Heart left ventricle (tissue), 16 donors: Measurements from ENCODE around the gene ABHD17C. TPM values are rescaled to one million over a fixed set of nuclear protein-coding genes. Genes with fewer than 3 reads are reported as not detected.

Experiments
- ATAC-seq, 4 donors: fragments of 200-7000 bp; cut with Tn5 transposase; one replicate each; pipeline ENCODE4 v1.9.1; 2020 to 2022; ENCODE audit warnings: moderate library complexity in 4 of 4, mild to moderate bottlenecking in 3 of 4, moderate number of reproducible peaks in 1 of 4
- DNase-seq, 5 donors: peaks; one replicate each; pipeline ENCODE4 v3.0.0-alpha.2; 2020
- H3K27ac ChIP-seq, 12 donors: fragments of 200-600 bp; sonication (generic) in 4 of 12; one replicate each; pipeline versions ENCODE4 v1.5.0 to v1.8.0; 2016 to 2022; ENCODE audit warnings: mild to moderate bottlenecking in 2 of 12
- H3K27me3 ChIP-seq, 9 donors: fragments of 200-600 bp; sonication (generic) in 2 of 9; one replicate each; pipeline versions ENCODE4 v1.5.1 to v1.8.0; 2016 to 2022; ENCODE audit warnings: mild to moderate bottlenecking in 3 of 9
- H3K36me3 ChIP-seq, 9 donors: fragments of 200-600 bp; sonication (generic) in 2 of 9; one replicate each; pipeline versions ENCODE4 v1.5.0 to v1.8.0; 2018 to 2022; ENCODE audit warnings: mild to moderate bottlenecking in 2 of 9
- H3K4me1 ChIP-seq, 12 donors: fragments of 200-600 bp; sonication (generic) in 4 of 12; one replicate each; pipeline versions ENCODE4 v1.5.0 to v1.8.0; 2016 to 2022; ENCODE audit warnings: mild to moderate bottlenecking in 3 of 12
- H3K4me3 ChIP-seq, 12 donors: fragments of 200-600 bp; sonication (generic) in 4 of 12; one replicate each; pipeline versions ENCODE4 v1.5.0 to v1.8.0; 2017 to 2022; ENCODE audit warnings: mild to moderate bottlenecking in 9 of 12, moderate library complexity in 4 of 12
- H3K9me3 ChIP-seq, 12 donors: fragments of 200-600 bp; sonication (generic) in 4 of 12; one replicate each; pipeline versions ENCODE4 v1.5.0 to v1.8.0; 2016 to 2022; ENCODE audit warnings: mild to moderate bottlenecking in 1 of 12
- POLR2A ChIP-seq, 2 donors: fragments of 450-650 bp; IDR thresholded peaks; one replicate each; pipeline ENCODE4 v1.6.1; 2017; ENCODE audit warnings: antibody characterized with exemption in 2 of 2, mild to moderate bottlenecking in 2 of 2, moderate library complexity in 2 of 2
- WGBS, 4 donors: extraction: QIAGEN DNeasy Blood & Tissue Kit in 2 of 4; methylation state at CpG; one replicate each; pipeline versions ENCODE4 v1.1.5 to v1.1.7; 2013 to 2018; 5-methylcytosine and 5-hydroxymethylcytosine counted together
- intact Hi-C, 10 donors: fragments of 100-400 bp; cut with DNase I; formaldehyde crosslinking; loops; one replicate each; pipeline versions ENCODE4 v1.11.1 to v1.14.2; 2022
- polyA plus RNA-seq, 2 donors: library from polyadenylated mRNA; stranded (reverse); fragments of 200-250 nt; gene quantifications; one replicate each; pipeline ENCODE4 v1.2.3, GENCODE V29; 2013
- total RNA-seq, 9 donors: library from RNA; depleted of rRNA in 2 of 9; stranded (reverse); fragments of >200 nt in 2 of 9; fragmentation: NEBNext Ultra II Directional in 3 of 9; extraction: Animal tissue kit (Norgen Biotek cat#: 25700) in 3 of 9; gene quantifications; one replicate each; pipeline versions ENCODE4 v1.1.0 to v1.2.4, GENCODE V29; 2016 to 2023
- TF ChIP-seq, protein P1 (sequence below), 12 donors: fragments of 200-600 bp; sonication (generic) in 4 of 12; IDR thresholded peaks; one replicate each; pipeline versions ENCODE4 v1.5.0 to v1.8.0; 2018 to 2022; ENCODE audit warnings: antibody characterized with exemption in 12 of 12, mild to moderate bottlenecking in 5 of 12
- donor health status: ischemic (EF 13 %, LVEDD 7.1; RV severe dilation, severe dysfunction).
- donor health status: healthy with polysubstance abuse.
- donor health status: DM: no; HTN: yes; CAD: no.
- donor health status: DM: no; HTN: no; CAD: no.
- donor health status: ischemic (EF 25% LVEDD 6.9; RV normal size, moderate dysfunction).
- donor health status: ischemic (EF 25% LVEDD 5.7; RV mildly dilated, moderate dysfunction).
- donor health status: healthy.
- donor health status: DM: yes; HTN: yes; CAD: no.
- donor health status: ischemic (EF 35%, LVEDD 5.7; RV mildly dilated, moderate dysfunction).
- donor health status: nonischemic (EF 11% LVEDD 7.7; RV severe dilation, severe dysfunction).
- donor health status: DM: yes; HTN: yes; CAD: no.
- donor health status: PGD.
- donor health status: ischemic (EF 29% LVEDD 5.4; RV normal size, mild dysfunction).
- donor health status: nonischemic (EF 23%, LVEDD 6.1; RV moderate dilation, normal function).

ABHD17C gene
- total and polyA plus RNA-seq, 11 donors = 2.8 to 10.2 (median 5.6) TPM

- TF ChIP-seq, protein P1, sequence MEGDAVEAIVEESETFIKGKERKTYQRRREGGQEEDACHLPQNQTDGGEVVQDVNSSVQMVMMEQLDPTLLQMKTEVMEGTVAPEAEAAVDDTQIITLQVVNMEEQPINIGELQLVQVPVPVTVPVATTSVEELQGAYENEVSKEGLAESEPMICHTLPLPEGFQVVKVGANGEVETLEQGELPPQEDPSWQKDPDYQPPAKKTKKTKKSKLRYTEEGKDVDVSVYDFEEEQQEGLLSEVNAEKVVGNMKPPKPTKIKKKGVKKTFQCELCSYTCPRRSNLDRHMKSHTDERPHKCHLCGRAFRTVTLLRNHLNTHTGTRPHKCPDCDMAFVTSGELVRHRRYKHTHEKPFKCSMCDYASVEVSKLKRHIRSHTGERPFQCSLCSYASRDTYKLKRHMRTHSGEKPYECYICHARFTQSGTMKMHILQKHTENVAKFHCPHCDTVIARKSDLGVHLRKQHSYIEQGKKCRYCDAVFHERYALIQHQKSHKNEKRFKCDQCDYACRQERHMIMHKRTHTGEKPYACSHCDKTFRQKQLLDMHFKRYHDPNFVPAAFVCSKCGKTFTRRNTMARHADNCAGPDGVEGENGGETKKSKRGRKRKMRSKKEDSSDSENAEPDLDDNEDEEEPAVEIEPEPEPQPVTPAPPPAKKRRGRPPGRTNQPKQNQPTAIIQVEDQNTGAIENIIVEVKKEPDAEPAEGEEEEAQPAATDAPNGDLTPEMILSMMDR (IDR thresholded peaks at IDR 0.05) = no peak
- TF ChIP-seq POLR2A (IDR thresholded peaks at IDR 0.05) = no peak
- DNase-seq (no peak), ATAC-seq (no peak)
- H3K9me3 ChIP-seq = no peaks in the 10 kb centered on the region
- no peak overlapping the region for H3K4me3 ChIP-seq
- no peaks in the 10 kb centered on the region for H3K36me3 ChIP-seq
- 87 to 93% (median 92%) methylated on average over 4 to 5 of the region's 5 CpGs for WGBS, 4 donors
- H3K4me1 ChIP-seq = peaks cover 0 to 19% (median 3%) of the 10 kb centered on the region in 12 donors
- intact Hi-C loops = no loop called here
- no peaks in the 10 kb centered on the region for H3K27me3 ChIP-seq
- peak overlapping the region in 2 of 12 donors; percentile 4 to 22 for H3K27ac ChIP-seq
These were observed 32.5 kb downstream of the ABHD17C start for GRCh38 chr15:80727596-80727995.

GRCh38 chr15:80730387-80730786, 35.3 kb downstream of the ABHD17C start:
- ATAC-seq = no peak
- H3K36me3 ChIP-seq = no peaks in the 10 kb centered on the region
- WGBS, 4 donors = 87 to 92% (median 90%) methylated on average over 7 of the region's 7 CpGs
- TF ChIP-seq, protein P1 (IDR thresholded peaks at IDR 0.05) = no peak
- TF ChIP-seq POLR2A (IDR thresholded peaks at IDR 0.05) = no peak
- peaks cover 0 to 25% (median 3%) of the 10 kb centered on the region in 12 donors for H3K4me1 ChIP-seq
- DNase-seq = no peak
- H3K27ac ChIP-seq = no peak overlapping the region
- no peaks in the 10 kb centered on the region for H3K9me3 ChIP-seq
- no peaks in the 10 kb centered on the region for H3K27me3 ChIP-seq
- intact Hi-C loops = no loop called here
- H3K4me3 ChIP-seq = no peak overlapping the region

DNA sequence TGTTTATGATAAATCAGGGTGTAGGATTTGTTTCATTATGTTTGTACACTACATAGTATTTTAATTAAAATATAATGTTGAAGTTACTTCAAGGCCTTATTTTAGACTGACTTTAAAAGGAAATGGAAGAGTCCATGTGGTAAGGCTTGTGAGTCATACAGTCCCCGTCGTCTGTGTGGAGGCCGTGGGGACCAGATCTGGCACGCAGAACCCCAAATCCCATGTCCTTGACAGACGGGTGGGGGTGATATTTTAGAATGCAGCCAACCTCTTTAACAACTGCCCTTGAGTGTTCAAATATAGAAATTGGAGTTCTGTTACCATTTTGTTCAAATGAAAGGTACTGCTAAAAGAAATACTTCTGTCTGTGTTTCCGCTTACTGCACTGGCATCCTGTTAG, 35.8 kb downstream of the ABHD17C start:
- intact Hi-C loops = no loop called here
- ATAC-seq = peak in 1 of 4 donors; percentile 47
- Histone ChIP-seq H3K9me3 (no peaks in the 10 kb centered on the region), H3K4me3 (no peak overlapping the region), H3K27me3 (no peaks in the 10 kb centered on the region), H3K27ac (no peak overlapping the region), H3K4me1 (peaks cover 0 to 25% (median 3%) of the 10 kb centered on the region in 12 donors), H3K36me3 (no peaks in the 10 kb centered on the region)
- no peak for DNase-seq
- TF ChIP-seq POLR2A (IDR thresholded peaks at IDR 0.05) = no peak
- TF ChIP-seq, protein P1 (IDR thresholded peaks at IDR 0.05) = no peak
- WGBS, 4 donors = 63 to 72% (median 68%) methylated on average over 6 of the region's 6 CpGs

DNA sequence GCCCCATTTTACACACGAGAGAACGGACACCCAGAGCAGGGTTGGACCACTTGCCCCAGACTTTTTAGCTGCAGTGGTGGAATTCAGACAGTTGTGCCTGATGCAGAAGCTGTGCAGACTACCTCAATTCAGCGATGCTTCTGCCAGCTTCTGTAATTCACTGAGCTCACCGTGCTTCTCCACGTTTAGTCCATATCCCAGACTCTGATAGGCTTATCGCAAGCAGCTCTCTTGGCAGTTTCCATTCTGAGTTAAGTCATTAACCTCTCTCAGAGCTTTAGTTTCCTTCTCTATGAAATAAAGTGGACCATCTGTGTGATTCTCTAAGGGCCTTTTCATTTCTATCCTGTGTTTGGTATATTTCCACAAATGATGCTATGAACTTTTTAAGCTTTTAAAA, 37.1 kb downstream of the ABHD17C start:
- peak in 3 of 4 donors; percentile 22 to 69 (median 42) for ATAC-seq
- intact Hi-C loops = no loop called here
- H3K27ac ChIP-seq = no peak overlapping the region

More for the DNA sequence above, 37.1 kb downstream of the ABHD17C start:
- Histone ChIP-seq H3K4me1 (peaks cover 0 to 25% (median 3%) of the 10 kb centered on the region in 12 donors), H3K9me3 (no peaks in the 10 kb centered on the region), H3K36me3 (no peaks in the 10 kb centered on the region), H3K27me3 (no peaks in the 10 kb centered on the region), H3K4me3 (no peak overlapping the region)
- TF ChIP-seq, protein P1 (IDR thresholded peaks at IDR 0.05) = no peak
- TF ChIP-seq POLR2A (IDR thresholded peaks at IDR 0.05) = no peak
- DNase-seq = no peak
- WGBS, 4 donors = 39 to 53% (median 45%) methylated on average over 6 of the region's 6 CpGs
